K562 (cell line): ENCODE data around the gene OR8D2. TPM values are rescaled to one million over a fixed set of nuclear protein-coding genes. Genes with fewer than 3 reads are reported as not detected.

Experiments used
- ATAC-seq: fragments of 200-7000 bp; cut with Tn5 transposase; 3 replicates; pipeline ENCODE4 v1.9.1; 2020; ENCODE audit warnings: moderate library complexity
- BruUV-seq: library from RNA; stranded (reverse); fragments of 400-500 nt; replicated peaks from 2 replicates; lab custom pipeline; 2021; lab: Mats Ljungman, UMichigan
- CTCF ChIA-PET: fragments of 300-600 bp; formaldehyde crosslinking; extraction: SDS; loops from one replicate; lab custom pipeline; 2021; ENCODE audit warnings: low intra/inter-chr PET ratio; lab: Yijun Ruan, JAX
- POLR2A ChIA-PET: fragments of 300-600, 350-650 bp; sonication (Branson Sonifier 250); formaldehyde crosslinking; extraction: SDS; loops from one replicate; lab custom pipeline; 2021; ENCODE audit warnings: antibody characterized with exemption, inconsistent platforms; lab: Yijun Ruan, JAX
- DNase-seq, 4 experiments: peaks; one replicate each; pipeline versions ENCODE4 v3.0.0 to v3.0.0-alpha.2; 2011 to 2018; ENCODE audit warnings: low spot score in 3 of 4, mixed read lengths in 3 of 4; ENCODE audit errors: extremely low read depth in 1 of 4
- FAIRE-seq: peaks from 2 replicates; lab custom pipeline; 2011; peaks lifted over from hg19 to GRCh38; lab: Jason Lieb, UNC
- H2AFZ ChIP-seq: 2 replicates; pipeline ENCODE4 v1.6.0; 2011; ENCODE audit warnings: low read depth, low read length, control low read depth, inconsistent platforms
- H3K27ac ChIP-seq: fragments of 200-600 bp; 3 replicates; pipeline ENCODE4 v1.8.0; 2011; ENCODE audit warnings: low read depth, mild to moderate bottlenecking, control low read depth, inconsistent platforms, low read length, moderate library complexity, mixed read lengths; ENCODE audit errors: extremely low read depth
- H3K27me3 ChIP-seq, 2 experiments: fragments of 300-600 bp in 1 of 2; 2 replicates in 1 of 2; 3 replicates in 1 of 2; pipeline versions ENCODE4 v1.6.0 to v1.8.0; 2011; ENCODE audit warnings: inconsistent platforms in 2 of 2, low read length in 2 of 2, mild to moderate bottlenecking in 1 of 2, mixed read lengths in 1 of 2, moderate library complexity in 1 of 2; ENCODE audit not compliant: control insufficient read depth in 2 of 2, insufficient read depth in 2 of 2
- H3K36me3 ChIP-seq: fragments of 300-600 bp; 3 replicates; pipeline ENCODE4 v1.8.0; 2011; ENCODE audit warnings: mild to moderate bottlenecking, low read length, inconsistent platforms; ENCODE audit not compliant: control insufficient read depth, insufficient read depth
- H3K4me1 ChIP-seq, 2 experiments: fragments of 200-600 bp in 1 of 2; replicated peaks in 1 of 2; 2 replicates in 1 of 2; 3 replicates in 1 of 2; pipeline versions ENCODE4 v1.5.1 to v1.8.0; 2011; ENCODE audit warnings: inconsistent platforms in 2 of 2, low read length in 2 of 2, mild to moderate bottlenecking in 1 of 2, mixed read lengths in 1 of 2, moderate library complexity in 1 of 2; ENCODE audit not compliant: control insufficient read depth in 2 of 2, insufficient read depth in 2 of 2
- H3K4me2 ChIP-seq: 2 replicates; pipeline ENCODE4 v1.6.1; 2011; ENCODE audit warnings: low read length, control low read depth, inconsistent platforms, mixed read lengths; ENCODE audit not compliant: insufficient read depth
- H3K4me3 ChIP-seq: fragments of 200-600 bp; sonication (generic), shearing (Covaris generic); 2 replicates; pipeline ENCODE4 v1.5.1; 2016; ENCODE audit warnings: control low read depth, inconsistent platforms
- H3K79me2 ChIP-seq: fragments of 200-600 bp; 3 replicates; pipeline ENCODE4 v1.8.0; 2011; ENCODE audit warnings: low read length, inconsistent platforms; ENCODE audit not compliant: control insufficient read depth, insufficient read depth
- H3K9ac ChIP-seq, 2 experiments: 2 replicates each; pipeline versions ENCODE4 v1.6.0 to v1.6.1; 2011; ENCODE audit warnings: low read depth in 2 of 2, low read length in 2 of 2, control low read depth in 1 of 2, inconsistent platforms in 1 of 2, mild to moderate bottlenecking in 1 of 2, mixed read lengths in 1 of 2; ENCODE audit not compliant: insufficient read depth in 1 of 2
- H3K9me1 ChIP-seq: one replicate; pipeline ENCODE4 v1.6.0; 2011; ENCODE audit warnings: inconsistent platforms, mild to moderate bottlenecking, low read length, moderate library complexity; ENCODE audit not compliant: control insufficient read depth, insufficient read depth
- H3K9me3 ChIP-seq: replicated peaks from 2 replicates; pipeline ENCODE4 v1.5.1; 2011; ENCODE audit warnings: low read depth, low read length, inconsistent platforms; ENCODE audit not compliant: control insufficient read depth, insufficient read depth
- H4K20me1 ChIP-seq: replicated peaks from 2 replicates; pipeline ENCODE4 v1.6.1; 2011; ENCODE audit warnings: low read length, inconsistent platforms, mixed read lengths; ENCODE audit not compliant: control insufficient read depth, insufficient read depth
- BRF2 ChIP-seq: IDR thresholded peaks from 3 replicates; pipeline ENCODE4 v1.6.1; 2011; ENCODE audit warnings: borderline replicate concordance, mild to moderate bottlenecking; ENCODE audit not compliant: insufficient read length, insufficient read depth
- CEBPG ChIP-seq, 3 experiments: fragments of 200-800 bp in 1 of 3; sonication (Bioruptor generic) in 1 of 3; sonication (generic) in 1 of 3; formaldehyde crosslinking in 1 of 3; IDR thresholded peaks in 2 of 3; conservative IDR thresholded peaks in 1 of 3; 2 replicates each; pipeline versions ENCODE4 v1.6.1 to v1.8.0; 2016 to 2022; ENCODE audit warnings: missing compliant biosample characterization in 2 of 3, missing genetic modification characterization in 2 of 3, mild to moderate bottlenecking in 1 of 3, missing genetic modification reagents in 1 of 3
- ELF4 ChIP-seq: fragments of 450-650 bp; formaldehyde crosslinking; IDR thresholded peaks from 2 replicates; pipeline ENCODE4 v1.4.0; 2022; ENCODE audit warnings: missing genetic modification characterization
- GTF2E2 ChIP-seq: fragments of 200-800 bp; sonication (Bioruptor generic); IDR thresholded peaks from 2 replicates; pipeline ENCODE4 v1.6.1; 2016; ENCODE audit warnings: missing genetic modification characterization, missing compliant biosample characterization
- KLF16 ChIP-seq: IDR thresholded peaks from 2 replicates; pipeline ENCODE4 v1.6.1; 2016; ENCODE audit warnings: antibody characterized with exemption
- MBD2 ChIP-seq: sonication (generic); IDR thresholded peaks from 2 replicates; pipeline ENCODE4 v1.6.1; 2016; ENCODE audit warnings: low read depth, borderline replicate concordance
- MCM7 ChIP-seq, 2 experiments: fragments of 450-650 bp; IDR thresholded peaks; 2 replicates each; pipeline ENCODE4 v1.6.1; 2016 to 2018
- NCOA2 ChIP-seq, 2 experiments: fragments of 450-650 bp; IDR thresholded peaks; 2 replicates each; pipeline ENCODE4 v1.6.1; 2018; ENCODE audit warnings: mild to moderate bottlenecking in 2 of 2, moderate library complexity in 1 of 2; ENCODE audit not compliant: partially characterized antibody in 2 of 2
- POU5F1 ChIP-seq: fragments of 150-350 bp; IDR thresholded peaks from 2 replicates; pipeline ENCODE4 v1.6.1; 2014; ENCODE audit warnings: borderline replicate concordance, low read length, low read depth, mild to moderate bottlenecking; ENCODE audit not compliant: partially characterized antibody
- TCF7L2 ChIP-seq: fragments of 150-350 bp; IDR thresholded peaks from 2 replicates; pipeline ENCODE4 v1.6.1; 2016; ENCODE audit warnings: low read depth, mild to moderate bottlenecking, low read length, moderate library complexity
- YY1 ChIP-seq, 3 experiments: IDR thresholded peaks; 2 replicates each; pipeline ENCODE4 v1.6.1; 2011; ENCODE audit warnings: low read length in 2 of 3, mild to moderate bottlenecking in 2 of 3, moderate library complexity in 2 of 3, borderline replicate concordance in 1 of 3, control low read depth in 1 of 3, low read depth in 1 of 3; ENCODE audit not compliant: insufficient read depth in 3 of 3, insufficient replicate concordance in 2 of 3, control insufficient read depth in 1 of 3, insufficient read length in 1 of 3; ENCODE audit errors: extremely low read depth in 1 of 3
- ZKSCAN1 ChIP-seq: fragments of 150-350 bp; IDR thresholded peaks from 2 replicates; pipeline ENCODE4 v1.6.1; 2016; ENCODE audit warnings: low read depth, low read length
- WGBS: fragments of 100-300 bp; shearing (Covaris generic); methylation state at CpG from one replicate; pipeline ENCODE4 v1.1.6; 2016; ENCODE audit warnings: low coverage, mixed read lengths; ENCODE audit not compliant: insufficient coverage; ENCODE audit errors: missing lambda C conversion rate; 5-methylcytosine and 5-hydroxymethylcytosine counted together
- in situ Hi-C: fragments of 300-500 bp; cut with MboI; formaldehyde crosslinking; loops from 4 replicates; pipeline ENCODE4 v1.15.0; 2018; ENCODE audit warnings: inconsistent platforms, mixed read lengths
- intact Hi-C: fragments of 100-400 bp; cut with micrococcal nuclease; formaldehyde crosslinking; loops from 2 replicates; pipeline ENCODE4 v1.14.2; 2022
- polyA plus RNA-seq, 8 experiments: library from polyadenylated mRNA; depleted of rRNA in 4 of 8; stranded (reverse) in 5 of 8; unstranded in 3 of 8; fragments of >200 nt; fragmentation: Nextera tagmentation in 2 of 8; fragmentation: Illumina TruSeq in 1 of 8; extraction: Ambion mirVana in 2 of 8; extraction: Trizol in 1 of 8; gene quantifications; 2 replicates each; pipeline versions ENCODE4 v1.2.1 to v1.2.3, GENCODE V29; 2011 to 2014; ENCODE audit warnings: inconsistent platforms in 1 of 8, missing spikeins in 1 of 8
- total RNA-seq, 7 experiments: library from RNA; depleted of rRNA in 6 of 7; stranded (reverse); fragments of >200 nt in 6 of 7; fragmentation: Illumina TruSeq in 2 of 7; extraction: Trizol in 2 of 7; gene quantifications; 2 replicates each; pipeline versions ENCODE4 v1.2.1 to v1.2.3, GENCODE V29; 2011 to 2021; ENCODE audit warnings: low replicate concordance in 1 of 7

The OR8D2 gene
- total and polyA plus RNA-seq, 9 of the 15 experiments (the other 6 are each of a cell fraction or from before 2014, with no cell fraction given): 0.06 to 0.21 TPM; not detected in 7

GRCh38 chr11:124313849-124314248 is 6.1 kb downstream of the OR8D2 start, which contains the start of gene OR8D1:
OR8D1 (minus strand) TSS chr11:124313949; CDS start chr11:124310766, 3,183 bp downstream.
- H3K79me2 ChIP-seq: no peaks in the 10 kb centered on the region
- no peaks in the 10 kb centered on the region for H3K9me1 ChIP-seq
- no peaks in the 10 kb centered on the region for H3K36me3 ChIP-seq
- TF ChIP-seq ZKSCAN1: no peak
- no peak for TF ChIP-seq KLF16
- TF ChIP-seq, all 486 proteins: peak for 0
- Histone ChIP-seq H3K9me3 (no peaks in the 10 kb centered on the region), H3K4me3 (no peak within 1 kb of the TSS), H3K9ac (no peak within 1 kb of the TSS), H3K4me2 (peak within 1 kb of the TSS; percentile 24; the same call in 1 of the 2 replicates), H2AFZ (no peak within 1 kb of the TSS), H4K20me1 (no peaks in the 10 kb centered on the region), H3K4me1 (peaks cover 0 to 6% of the 10 kb centered on the region in 2 experiments; a peak in 2 of 5 replicates), H3K27me3 (no peaks in the 10 kb centered on the region), H3K27ac (no peak within 1 kb of the TSS)
- BruUV-seq: no TSS peak
- FAIRE-seq (no peak), DNase-seq (no peak), ATAC-seq (no peak)
- CTCF ChIA-PET: no interaction called here
- POLR2A ChIA-PET: no interaction called here
- intact Hi-C loops (no loop called here), in situ Hi-C loops (no loop called here)
- 63% methylated on average over 2 of the region's 2 CpGs for WGBS

GRCh38 chr11:124313131-124313530 is 6.9 kb downstream of the OR8D2 start:
- DNase-seq: no peak
- H4K20me1 ChIP-seq: no peaks in the 10 kb centered on the region
- no peaks in the 10 kb centered on the region for H3K27me3 ChIP-seq
- intact Hi-C loops: no loop called here
- in situ Hi-C loops: no loop called here
- H3K9me3 ChIP-seq: no peaks in the 10 kb centered on the region
- H3K9ac ChIP-seq: no peak overlapping the region
- H3K36me3 ChIP-seq: no peaks in the 10 kb centered on the region
- H3K4me3 ChIP-seq: no peak overlapping the region
- H3K79me2 ChIP-seq: no peaks in the 10 kb centered on the region
- no peak overlapping the region for H3K27ac ChIP-seq
- no peaks in the 10 kb centered on the region for H3K9me1 ChIP-seq
- H3K4me2 ChIP-seq: no peak overlapping the region
- FAIRE-seq: no peak
- no TSS peak for BruUV-seq
- ATAC-seq: no peak
- POLR2A ChIA-PET: no interaction called here
- WGBS: 65% methylated on average over 2 of the region's 4 CpGs
- H2AFZ ChIP-seq: no peak overlapping the region
- peaks cover 0 to 6% of the 10 kb centered on the region in 2 experiments; a peak in 2 of 5 replicates for H3K4me1 ChIP-seq
- CTCF ChIA-PET: no interaction called here
- TF ChIP-seq TCF7L2 (no peak), NCOA2 (IDR thresholded peaks at IDR 0.05; ENCODE audit: partially characterized antibody in 2 of 2) (no peak), YY1 (IDR thresholded peaks at IDR 0.05; ENCODE audit: borderline replicate concordance in 1 of 3, control insufficient read depth in 1 of 3, extremely low read depth in 1 of 3, insufficient read depth in 3 of 3, insufficient read length in 1 of 3, insufficient replicate concordance in 2 of 3, low read depth in 1 of 3, low read length in 2 of 3) (no peak), CEBPG (CRISPR knock-in tag; IDR thresholded peaks at IDR 0.05) (no peak), CEBPG (tag; conservative IDR thresholded peaks at IDR 0.05 in 1 of 2, IDR thresholded peaks at IDR 0.05 in 1 of 2) (no peak), BRF2 (no peak), POU5F1 (no peak), MBD2 (no peak), MCM7 (IDR thresholded peaks at IDR 0.05) (no peak), GTF2E2 (tag) (no peak), ELF4 (CRISPR knock-in tag) (peak; percentile 24; the same call in 1 of the 2 replicates)
